GM12878 (cell line): Measurements from ENCODE around the gene NKTR.

Experiments used
- CTCF ChIP-seq, 3 experiments: IDR thresholded peaks in 2 of 3; conservative IDR thresholded peaks in 1 of 3; 2 replicates each; pipeline ENCODE4 v1.5.1; 2011; ENCODE audit warnings: low read depth in 3 of 3, low read length in 3 of 3, mild to moderate bottlenecking in 3 of 3, control low read depth in 2 of 3, moderate library complexity in 2 of 3, inconsistent platforms in 1 of 3, mixed read lengths in 1 of 3; ENCODE audit not compliant: control insufficient read depth in 2 of 3, insufficient read depth in 1 of 3; ENCODE audit errors: extremely low read depth in 1 of 3
- RB1 ChIP-seq: fragments of 450-650 bp; formaldehyde crosslinking; IDR thresholded peaks from 2 replicates; pipeline ENCODE4 v1.6.1; 2017; ENCODE audit warnings: mild to moderate bottlenecking, borderline replicate concordance
- TAF1 ChIP-seq: IDR thresholded peaks from 2 replicates; pipeline ENCODE4 v1.6.1; 2011; ENCODE audit warnings: mild to moderate bottlenecking, low read depth, low read length, borderline replicate concordance

- TF ChIP-seq CTCF (IDR thresholded peaks at IDR 0.05 in 2 of 3, conservative IDR thresholded peaks at IDR 0.05 in 1 of 3; ENCODE audit: control insufficient read depth in 2 of 3, extremely low read depth in 1 of 3, insufficient read depth in 1 of 3, low read depth in 3 of 3, low read length in 3 of 3) (no peak), TAF1 (no peak), RB1 (no peak)
These were observed 82.0 kb downstream of the NKTR start for GRCh38 chr3:42682301-42683070.
